NAMALWA (cell line): ENCODE data around the gene PLTP.
A peak's percentile ranks its signal among the peaks of the same experiment; 100 is the strongest.
"Not testable (repeated sequence)": the region's sequence is repeated elsewhere in the genome, so short reads cannot be mapped to it uniquely, and the experiment has no call there.

Experiments
- DNase-seq: peaks from one replicate; pipeline ENCODE4 v3.0.0-alpha.2; 2015; ENCODE audit warnings: low spot score

Gene PLTP

GRCh38 chr20:45920462-45921336 lies 8.7 kb upstream of the PLTP start:
- no peak for DNase-seq

GRCh38 chr20:45919542-45920399 lies 7.8 kb upstream of the PLTP start:
- no peak for DNase-seq

GRCh38 chr20:45918779-45919537 lies 7.0 kb upstream of the PLTP start:
- DNase-seq = no peak

GRCh38 chr20:45918182-45918737 lies 6.3 kb upstream of the PLTP start:
- no peak for DNase-seq

GRCh38 chr20:45917790-45918141 lies 5.8 kb upstream of the PLTP start:
- no peak for DNase-seq

GRCh38 chr20:45913116-45913515 lies 1.2 kb upstream of the PLTP start:
- DNase-seq = no peak

- DNase-seq = no peak
These were observed 358 bp upstream of the PLTP start for GRCh38 chr20:45912344-45912682.

- peak; percentile 99 for DNase-seq
These were observed 1.1 kb downstream of the PLTP start for GRCh38 chr20:45910670-45911485.

GRCh38 chr20:45909817-45910669 lies 1.9 kb downstream of the PLTP start:
- no peak for DNase-seq

- DNase-seq = no peak
These were observed 2.6 kb downstream of the PLTP start for GRCh38 chr20:45909336-45909808.

- no peak for DNase-seq
These were observed 3.9 kb downstream of the PLTP start for GRCh38 chr20:45908084-45908483.

GRCh38 chr20:45907219-45907948 lies 4.6 kb downstream of the PLTP start:
- DNase-seq = no peak

- DNase-seq = no peak
These were observed 6.4 kb downstream of the PLTP start for GRCh38 chr20:45905505-45906079.

GRCh38 chr20:45904583-45905504 lies 7.1 kb downstream of the PLTP start:
- DNase-seq = no peak

- no peak for DNase-seq
These were observed 9.7 kb downstream of the PLTP start for GRCh38 chr20:45902199-45902701.

- DNase-seq = not testable (repeated sequence)
These were observed 10.6 kb downstream of the PLTP start for GRCh38 chr20:45901332-45901731.

GRCh38 chr20:45899046-45899835 lies 12.7 kb downstream of the PLTP start:
- no peak for DNase-seq
